Thyroid gland (tissue), 4 donors: ENCODE data around the gene NPSR1. TPM values are rescaled to one million over a fixed set of nuclear protein-coding genes. Genes with fewer than 3 reads are reported as not detected.
"Not testable (repeated sequence)": the region's sequence is repeated elsewhere in the genome, so short reads cannot be mapped to it uniquely, and the experiment has no call there.

Experiments used
- DNase-seq, 2 donors: peaks; one replicate each; pipeline ENCODE4 v3.0.0-alpha.2; 2019
- H3K27ac ChIP-seq, 3 donors: fragments of 200-600 bp; sonication (generic); 1 replicate in 2 of 3; 2 replicates in 1 of 3; pipeline ENCODE4 v1.5.1; 2016 to 2019; ENCODE audit warnings: mild to moderate bottlenecking in 1 of 3, moderate library complexity in 1 of 3
- H3K27me3 ChIP-seq: fragments of 200-600 bp; sonication (generic); one replicate; pipeline ENCODE4 v1.5.1; 2019
- H3K36me3 ChIP-seq, 2 donors: fragments of 200-600 bp; sonication (generic); one replicate each; pipeline ENCODE4 v1.5.1; 2016 to 2019
- H3K4me1 ChIP-seq, 2 donors: fragments of 200-600 bp; sonication (generic); one replicate each; pipeline ENCODE4 v1.5.1; 2017 to 2019
- H3K4me3 ChIP-seq, 3 donors: fragments of 200-600 bp; sonication (generic); replicated peaks in 1 of 3; 1 replicate in 2 of 3; 2 replicates in 1 of 3; pipeline ENCODE4 v1.5.1; 2016; ENCODE audit warnings: mild to moderate bottlenecking in 1 of 3
- H3K9me3 ChIP-seq: fragments of 200-600 bp; sonication (generic); one replicate; pipeline ENCODE4 v1.5.1; 2017
- CTCF ChIP-seq, 6 experiments: fragments of 200-600 bp in 3 of 6; fragments of 450-650 bp in 3 of 6; sonication (generic) in 3 of 6; IDR thresholded peaks; one replicate each; pipeline ENCODE4 v1.5.1; 2016 to 2019; ENCODE audit warnings: antibody characterized with exemption in 6 of 6, mild to moderate bottlenecking in 2 of 6, inconsistent platforms in 1 of 6, moderate library complexity in 1 of 6
- POLR2A ChIP-seq, 2 donors: fragments of 450-650 bp; IDR thresholded peaks; one replicate each; pipeline ENCODE4 v1.6.1; 2017; ENCODE audit warnings: antibody characterized with exemption in 2 of 2, mild to moderate bottlenecking in 2 of 2, moderate library complexity in 1 of 2
- WGBS, 2 donors: methylation state at CpG; one replicate each; pipeline ENCODE4 v1.1.5; 2017; 5-methylcytosine and 5-hydroxymethylcytosine counted together
- intact Hi-C: fragments of 100-400 bp; cut with DNase I; formaldehyde crosslinking; loops from one replicate; pipeline ENCODE4 v1.15.1; 2023
- total RNA-seq, 4 donors: library from RNA; depleted of rRNA; stranded (reverse); fragments of >200 nt; gene quantifications; one replicate each; pipeline ENCODE4 v1.2.3, GENCODE V29; 2016

The NPSR1 gene
- not detected for total RNA-seq

GRCh38 chr7:34657632-34658268 lies at the start of gene NPSR1:
Gene NPSR1 (plus strand): TSS chr7:34658218. CDS start chr7:34658413, 195 bp downstream.
- intact Hi-C loops, result no loop called here
- no peaks in the 10 kb centered on the region for H3K36me3 ChIP-seq
- DNase-seq, result no peak
- H3K27me3 ChIP-seq, result no peaks in the 10 kb centered on the region
- no peak for TF ChIP-seq POLR2A (IDR thresholded peaks at IDR 0.05)
- no peak for TF ChIP-seq CTCF (IDR thresholded peaks at IDR 0.05)
- 81% methylated on average over 8 of the region's 8 CpGs for WGBS, 2 donors
- no peak within 1 kb of the TSS for H3K4me3 ChIP-seq
- no peaks in the 10 kb centered on the region for H3K4me1 ChIP-seq
- no peaks in the 10 kb centered on the region for H3K9me3 ChIP-seq
- no peak within 1 kb of the TSS for H3K27ac ChIP-seq

- DNase-seq, result no peak
- H3K36me3 ChIP-seq, result no peaks in the 10 kb centered on the region
- no peak for TF ChIP-seq POLR2A (IDR thresholded peaks at IDR 0.05)
- TF ChIP-seq CTCF (IDR thresholded peaks at IDR 0.05), result no peak
- no peaks in the 10 kb centered on the region for H3K9me3 ChIP-seq
- no peak overlapping the region for H3K4me3 ChIP-seq
- no peaks in the 10 kb centered on the region for H3K27me3 ChIP-seq
- H3K4me1 ChIP-seq, result no peaks in the 10 kb centered on the region
- intact Hi-C loops, result no loop called here
- whole genome bisulfite sequencing, 2 donors, result 38 to 52% methylated on average over 2 of the region's 2 CpGs
- no peak overlapping the region for H3K27ac ChIP-seq
These were observed 45.4 kb upstream of the NPSR1 start for GRCh38 chr7:34612661-34613060.

GRCh38 chr7:34620425-34620824 lies 37.6 kb upstream of the NPSR1 start:
- no peak overlapping the region for H3K27ac ChIP-seq
- H3K4me3 ChIP-seq, result no peak overlapping the region
- intact Hi-C loops, result no loop called here
- DNase-seq, result no peak
- H3K36me3 ChIP-seq, result no peaks in the 10 kb centered on the region
- no peaks in the 10 kb centered on the region for H3K4me1 ChIP-seq
- H3K9me3 ChIP-seq, result no peaks in the 10 kb centered on the region
- H3K27me3 ChIP-seq, result no peaks in the 10 kb centered on the region
- TF ChIP-seq CTCF (IDR thresholded peaks at IDR 0.05) (no peak), POLR2A (IDR thresholded peaks at IDR 0.05) (no peak)

- 40 to 63% methylated on average over 2 of the region's 2 CpGs for WGBS, 2 donors
- Histone ChIP-seq H3K27me3 (no peaks in the 10 kb centered on the region), H3K27ac (no peak overlapping the region), H3K4me3 (no peak overlapping the region), H3K36me3 (no peaks in the 10 kb centered on the region), H3K4me1 (no peaks in the 10 kb centered on the region), H3K9me3 (no peaks in the 10 kb centered on the region)
- TF ChIP-seq POLR2A (IDR thresholded peaks at IDR 0.05), result no peak
- no peak for TF ChIP-seq CTCF (IDR thresholded peaks at IDR 0.05)
- intact Hi-C loops, result no loop called here
- no peak for DNase-seq
These were observed 35.8 kb upstream of the NPSR1 start for GRCh38 chr7:34622182-34622581.

- Histone ChIP-seq H3K4me1 (no peaks in the 10 kb centered on the region), H3K4me3 (no peak overlapping the region), H3K36me3 (no peaks in the 10 kb centered on the region), H3K27ac (no peak overlapping the region), H3K27me3 (no peaks in the 10 kb centered on the region), H3K9me3 (no peaks in the 10 kb centered on the region)
- WGBS, 2 donors, result 80 to 81% methylated on average over 4 of the region's 4 CpGs
- intact Hi-C loops, result no loop called here
- TF ChIP-seq CTCF (IDR thresholded peaks at IDR 0.05) (no peak), POLR2A (IDR thresholded peaks at IDR 0.05) (no peak)
- DNase-seq, result no peak
These were observed 35.2 kb upstream of the NPSR1 start for GRCh38 chr7:34622771-34623250.

GRCh38 chr7:34628618-34629017 lies 29.4 kb upstream of the NPSR1 start:
- intact Hi-C loops, H3K9me3 ChIP-seq, H3K36me3 ChIP-seq, H3K27ac ChIP-seq, H3K4me1 ChIP-seq, H3K4me3 ChIP-seq, DNase-seq, H3K27me3 ChIP-seq: not testable (repeated sequence)
- WGBS, 2 donors, result 83 to 85% methylated on average over 3 to 4 of the region's 4 CpGs
